H9 (cell line): Measurements from ENCODE around the gene CCR8. TPM values are rescaled to one million over a fixed set of nuclear protein-coding genes. Genes with fewer than 3 reads are reported as not detected.

Experiments used
- DNase-seq: peaks from one replicate; pipeline ENCODE4 v3.0.0-alpha.2; 2017
- H2AFZ ChIP-seq: one replicate; pipeline ENCODE4 v1.6.1; 2013; ENCODE audit warnings: mild to moderate bottlenecking, low read length, control low read depth, moderate library complexity
- H2AK5ac ChIP-seq: 2 replicates; pipeline ENCODE4 v1.6.1; 2013; ENCODE audit warnings: low read length, control low read depth, mixed read lengths; ENCODE audit not compliant: insufficient read length
- H2BK120ac ChIP-seq: one replicate; pipeline ENCODE4 v1.6.1; 2013; ENCODE audit warnings: low read depth, mild to moderate bottlenecking, low read length, control low read depth, inconsistent platforms; ENCODE audit not compliant: poor library complexity, severe bottlenecking
- H2BK12ac ChIP-seq: 2 replicates; pipeline ENCODE4 v1.6.1; 2013; ENCODE audit warnings: low read length, control low read depth, mixed read lengths, low read depth; ENCODE audit not compliant: insufficient read length
- H2BK15ac ChIP-seq: 2 replicates; pipeline ENCODE4 v1.6.1; 2013; ENCODE audit warnings: low read depth, low read length, control low read depth
- H2BK20ac ChIP-seq: one replicate; pipeline ENCODE4 v1.6.1; 2013; ENCODE audit warnings: low read depth, mild to moderate bottlenecking, low read length, control low read depth, inconsistent platforms; ENCODE audit not compliant: poor library complexity, severe bottlenecking
- H2BK5ac ChIP-seq: 2 replicates; pipeline ENCODE4 v1.6.1; 2013; ENCODE audit warnings: low read length, control low read depth, mixed read lengths; ENCODE audit not compliant: insufficient read length
- H3K14ac ChIP-seq: 2 replicates; pipeline ENCODE4 v1.6.1; 2013; ENCODE audit warnings: low read length, control low read depth; ENCODE audit not compliant: insufficient read depth
- H3K18ac ChIP-seq: 2 replicates; pipeline ENCODE4 v1.6.1; 2013; ENCODE audit warnings: low read depth, mild to moderate bottlenecking, mixed read lengths, low read length, control low read depth; ENCODE audit not compliant: insufficient read length
- H3K23ac ChIP-seq: 2 replicates; pipeline ENCODE4 v1.6.1; 2013; ENCODE audit warnings: low read length, control low read depth, mixed read lengths, low read depth; ENCODE audit not compliant: insufficient read length
- H3K23me2 ChIP-seq: 2 replicates; pipeline ENCODE4 v1.6.1; 2013; ENCODE audit warnings: low read depth, mild to moderate bottlenecking, mixed read lengths, low read length, control low read depth; ENCODE audit not compliant: insufficient read length, poor library complexity, severe bottlenecking
- H3K27ac ChIP-seq: 2 replicates; pipeline ENCODE4 v1.5.1; 2013; ENCODE audit warnings: low read length, control low read depth, mixed read lengths, low read depth; ENCODE audit not compliant: insufficient read length
- H3K27me3 ChIP-seq: 2 replicates; pipeline ENCODE4 v1.6.1; 2013; ENCODE audit warnings: low read length, control low read depth, inconsistent platforms; ENCODE audit not compliant: insufficient read depth
- H3K4ac ChIP-seq: 2 replicates; pipeline ENCODE4 v1.6.1; 2013; ENCODE audit warnings: low read depth, mild to moderate bottlenecking, control low read depth, inconsistent platforms, low read length, moderate library complexity
- H3K4me1 ChIP-seq: 2 replicates; pipeline ENCODE4 v1.6.1; 2013; ENCODE audit warnings: low read length, control low read depth, inconsistent platforms; ENCODE audit not compliant: insufficient read depth
- H3K4me2 ChIP-seq: 2 replicates; pipeline ENCODE4 v1.6.1; 2013; ENCODE audit warnings: low read length, control low read depth, mixed read lengths; ENCODE audit not compliant: insufficient read length, insufficient read depth
- H3K56ac ChIP-seq: 2 replicates; pipeline ENCODE4 v1.6.1; 2013; ENCODE audit warnings: low read depth, mild to moderate bottlenecking, mixed read lengths, low read length, control low read depth; ENCODE audit not compliant: insufficient read length
- H3K79me1 ChIP-seq: 2 replicates; pipeline ENCODE4 v1.6.1; 2013; ENCODE audit warnings: low read depth, mild to moderate bottlenecking, moderate library complexity, low read length, control low read depth, inconsistent platforms; ENCODE audit not compliant: insufficient read depth, poor library complexity, severe bottlenecking
- H3K79me2 ChIP-seq: 2 replicates; pipeline ENCODE4 v1.6.1; 2013; ENCODE audit warnings: low read length, control low read depth, inconsistent platforms; ENCODE audit not compliant: insufficient read depth
- H3K9ac ChIP-seq: 2 replicates; pipeline ENCODE4 v1.6.1; 2013; ENCODE audit warnings: low read length, control low read depth, mixed read lengths; ENCODE audit not compliant: insufficient read length; ENCODE audit errors: extremely low read depth
- H3K9me3 ChIP-seq: one replicate; pipeline ENCODE4 v1.6.1; 2013; ENCODE audit warnings: low read depth, low read length, inconsistent platforms; ENCODE audit not compliant: control insufficient read depth
- H3T11ph ChIP-seq: one replicate; pipeline ENCODE4 v1.6.1; 2013; ENCODE audit warnings: mild to moderate bottlenecking, low read length, control low read depth, inconsistent platforms
- H4K20me1 ChIP-seq: one replicate; pipeline ENCODE4 v1.6.1; 2013; ENCODE audit not compliant: control insufficient read depth, insufficient read length, insufficient read depth
- H4K5ac ChIP-seq: 2 replicates; pipeline ENCODE4 v1.6.1; 2013; ENCODE audit warnings: low read depth, mild to moderate bottlenecking, mixed read lengths, low read length, control low read depth; ENCODE audit not compliant: insufficient read length
- H4K8ac ChIP-seq: replicated peaks from 2 replicates; pipeline ENCODE4 v1.6.1; 2013; ENCODE audit warnings: low read length, control low read depth, mixed read lengths, low read depth; ENCODE audit not compliant: insufficient read length
- H4K91ac ChIP-seq: 2 replicates; pipeline ENCODE4 v1.6.1; 2013; ENCODE audit warnings: low read depth, mild to moderate bottlenecking, moderate library complexity, mixed read lengths, low read length, control low read depth; ENCODE audit not compliant: insufficient read length
- H3K27ac Mint-ChIP-seq, 3 experiments: 2 replicates in 2 of 3; 3 replicates in 1 of 3; pipeline ENCODE4 v1.8.0; 2020 to 2021; ENCODE audit warnings: mixed read lengths in 3 of 3, mild to moderate bottlenecking in 1 of 3, moderate library complexity in 1 of 3
- H3K27me3 Mint-ChIP-seq: 2 replicates; pipeline ENCODE4 v1.8.0; 2021; ENCODE audit warnings: low read depth, mild to moderate bottlenecking, moderate library complexity, mixed read lengths
- H3K36me3 Mint-ChIP-seq, 3 experiments: 2 replicates in 2 of 3; 3 replicates in 1 of 3; pipeline ENCODE4 v1.8.0; 2020 to 2021; ENCODE audit warnings: low read depth in 3 of 3, mixed read lengths in 3 of 3; ENCODE audit not compliant: insufficient read depth in 1 of 3
- H3K4me1 Mint-ChIP-seq, 2 experiments: 2 replicates each; pipeline ENCODE4 v1.8.0; 2020; ENCODE audit warnings: mixed read lengths in 2 of 2
- H3K4me3 Mint-ChIP-seq, 2 experiments: 2 replicates in 1 of 2; 3 replicates in 1 of 2; pipeline ENCODE4 v1.8.0; 2020 to 2021; ENCODE audit warnings: mild to moderate bottlenecking in 2 of 2, mixed read lengths in 2 of 2, moderate library complexity in 1 of 2
- H3K9me3 Mint-ChIP-seq, 2 experiments: 2 replicates in 1 of 2; 3 replicates in 1 of 2; pipeline ENCODE4 v1.8.0; 2020; ENCODE audit warnings: mild to moderate bottlenecking in 2 of 2, mixed read lengths in 2 of 2, moderate library complexity in 1 of 2
- CTCF ChIP-seq: fragments of 200-600 bp; sonication (generic); conservative IDR thresholded peaks from 3 replicates; pipeline ENCODE4 v1.8.0; 2021; ENCODE audit warnings: antibody characterized with exemption, mild to moderate bottlenecking
- WGBS: extraction: QIAGEN DNeasy Blood & Tissue Kit; methylation state at CpG from one replicate; pipeline ENCODE4 v1.1.7; 2013; ENCODE audit warnings: missing lambda C conversion rate, low lambda C conversion rate, mixed read lengths; ENCODE audit not compliant: insufficient read length; ENCODE audit errors: extremely low coverage; 5-methylcytosine and 5-hydroxymethylcytosine counted together
- total RNA-seq: library from RNA; stranded (reverse); gene quantifications from 2 replicates; pipeline ENCODE4 v1.2.1, GENCODE V29; 2021

CCR8 gene
- total RNA-seq, 1 experiment from 2014 or later = 0.31 TPM

GRCh38 chr3:39302178-39302577 lies 27.3 kb upstream of the CCR8 start:
- H2AFZ ChIP-seq = no peak overlapping the region
- no peaks in the 10 kb centered on the region for H3K4me1 ChIP-seq
- H4K8ac ChIP-seq = no peak overlapping the region
- no peaks in the 10 kb centered on the region for H3K23me2 ChIP-seq
- H3K4ac ChIP-seq = no peak overlapping the region
- H3T11ph ChIP-seq = no peak overlapping the region
- H3K27me3 ChIP-seq = no peaks in the 10 kb centered on the region
- H3K27ac Mint-ChIP-seq = no peak overlapping the region
- H2BK5ac ChIP-seq = no peak overlapping the region
- no peak overlapping the region for H3K4me2 ChIP-seq
- no peak overlapping the region for H4K5ac ChIP-seq
- no CpG with 5 or more reads among the region's 2 CpGs for WGBS
- H3K9ac ChIP-seq = no peak overlapping the region
- H2BK15ac ChIP-seq = no peak overlapping the region
- H3K36me3 Mint-ChIP-seq = peaks cover 0 to 8% (median 3%) of the 10 kb centered on the region in 3 experiments; a peak in 2 of 7 replicates
- H3K9me3 Mint-ChIP-seq = peaks cover 25 to 29% of the 10 kb centered on the region in 2 experiments
- no peak for TF ChIP-seq CTCF
- no peak overlapping the region for H3K14ac ChIP-seq
- H3K18ac ChIP-seq = no peak overlapping the region
- H3K79me1 ChIP-seq = no peaks in the 10 kb centered on the region
- H4K20me1 ChIP-seq = no peaks in the 10 kb centered on the region
- H2AK5ac ChIP-seq = no peak overlapping the region
- H3K23ac ChIP-seq = no peak overlapping the region
- no peaks in the 10 kb centered on the region for H3K79me2 ChIP-seq
- no peak overlapping the region for H3K4me3 Mint-ChIP-seq
- no peak overlapping the region for H2BK120ac ChIP-seq
- no peak overlapping the region for H3K27ac ChIP-seq
- H3K56ac ChIP-seq = no peak overlapping the region
- H3K4me1 Mint-ChIP-seq = no peaks in the 10 kb centered on the region
- H2BK20ac ChIP-seq = no peak overlapping the region
- no peak overlapping the region for H2BK12ac ChIP-seq
- H3K9me3 ChIP-seq = no peaks in the 10 kb centered on the region
- DNase-seq = no peak
- peaks cover 10% of the 10 kb centered on the region for H3K27me3 Mint-ChIP-seq
- H4K91ac ChIP-seq = no peak overlapping the region
